Fibroblast of lung (primary cell): Measurements from ENCODE around the gene PLTP. TPM values are rescaled to one million over a fixed set of nuclear protein-coding genes. Genes with fewer than 3 reads are reported as not detected.

Experiments
- DNase-seq, 2 donors: peaks; one replicate each; pipeline versions ENCODE4 v3.0.0 to v3.0.0-alpha.2; 2010; ENCODE audit warnings: low read depth in 2 of 2
- H2AFZ ChIP-seq: 2 replicates; pipeline ENCODE4 v1.5.1; 2012; ENCODE audit warnings: low read length, control low read depth, inconsistent platforms
- H3K27ac ChIP-seq: 2 replicates; pipeline ENCODE4 v1.5.1; 2011; ENCODE audit warnings: low read length, control low read depth; ENCODE audit not compliant: insufficient read depth
- H3K27me3 ChIP-seq: 2 replicates; pipeline ENCODE4 v1.5.1; 2011; ENCODE audit warnings: mild to moderate bottlenecking, low read length; ENCODE audit not compliant: control insufficient read depth, insufficient read depth
- H3K36me3 ChIP-seq: 2 replicates; pipeline ENCODE4 v1.5.1; 2011; ENCODE audit warnings: low read length; ENCODE audit not compliant: control insufficient read depth, insufficient read depth
- H3K4me1 ChIP-seq: 2 replicates; pipeline ENCODE4 v1.5.1; 2011; ENCODE audit warnings: low read length; ENCODE audit not compliant: control insufficient read depth, insufficient read depth; ENCODE audit errors: extremely low read depth
- H3K4me2 ChIP-seq: 2 replicates; pipeline ENCODE4 v1.5.1; 2011; ENCODE audit warnings: low read length, control low read depth; ENCODE audit not compliant: insufficient read depth; ENCODE audit errors: extremely low read depth
- H3K4me3 ChIP-seq, 4 experiments: fragments of 200-600 bp in 1 of 4; sonication (generic) in 1 of 4; replicated peaks in 1 of 4; 2 replicates each; pipeline ENCODE4 v1.5.1; 2011 to 2016; ENCODE audit warnings: low read length in 4 of 4, low read depth in 3 of 4, mild to moderate bottlenecking in 3 of 4, control low read depth in 2 of 4, inconsistent platforms in 1 of 4, mixed read lengths in 1 of 4; ENCODE audit not compliant: insufficient read depth in 1 of 4; ENCODE audit errors: control extremely low read depth in 1 of 4
- H3K79me2 ChIP-seq: 2 replicates; pipeline ENCODE4 v1.5.1; 2012; ENCODE audit warnings: mild to moderate bottlenecking, low read length, inconsistent platforms; ENCODE audit not compliant: control insufficient read depth, insufficient read depth
- H3K9ac ChIP-seq: 2 replicates; pipeline ENCODE4 v1.5.1; 2011; ENCODE audit warnings: mild to moderate bottlenecking, low read length, control low read depth; ENCODE audit not compliant: insufficient read depth
- H3K9me3 ChIP-seq: 2 replicates; pipeline ENCODE4 v1.5.1; 2012; ENCODE audit warnings: low read depth, low read length; ENCODE audit not compliant: control insufficient read depth, insufficient read depth
- H4K20me1 ChIP-seq: 2 replicates; pipeline ENCODE4 v1.5.1; 2011; ENCODE audit warnings: low read length; ENCODE audit not compliant: control insufficient read depth, insufficient read depth; ENCODE audit errors: extremely low read depth
- EZH2 ChIP-seq: IDR thresholded peaks from 2 replicates; pipeline ENCODE4 v1.5.1; 2012; ENCODE audit warnings: low read length, control low read depth, mild to moderate bottlenecking; ENCODE audit errors: missing control alignments
- polyA plus RNA-seq, 2 donors: library from polyadenylated mRNA; depleted of rRNA in 1 of 2; stranded (reverse) in 1 of 2; unstranded in 1 of 2; fragments of >200 nt; gene quantifications; 2 replicates each; pipeline ENCODE4 v1.2.1, GENCODE V29; 2011 to 2012; ENCODE audit warnings: missing spikeins in 1 of 2
- total RNA-seq: library from RNA; depleted of rRNA; stranded (reverse); fragments of >200 nt; gene quantifications from 2 replicates; pipeline ENCODE4 v1.2.1, GENCODE V29; 2014
- TF ChIP-seq, protein P1 (sequence below), 2 donors: IDR thresholded peaks in 1 of 2; conservative IDR thresholded peaks in 1 of 2; 1 replicate in 1 of 2; 2 replicates in 1 of 2; pipeline ENCODE4 v1.5.1; 2011 to 2012; ENCODE audit warnings: low read length in 2 of 2, control low read depth in 1 of 2, inconsistent platforms in 1 of 2, low read depth in 1 of 2, mild to moderate bottlenecking in 1 of 2

PLTP gene
- total and polyA plus RNA-seq, 2 donors (not counting 1 experiment from before 2014, with no cell fraction given) = 63.1 to 110 TPM

DNA sequence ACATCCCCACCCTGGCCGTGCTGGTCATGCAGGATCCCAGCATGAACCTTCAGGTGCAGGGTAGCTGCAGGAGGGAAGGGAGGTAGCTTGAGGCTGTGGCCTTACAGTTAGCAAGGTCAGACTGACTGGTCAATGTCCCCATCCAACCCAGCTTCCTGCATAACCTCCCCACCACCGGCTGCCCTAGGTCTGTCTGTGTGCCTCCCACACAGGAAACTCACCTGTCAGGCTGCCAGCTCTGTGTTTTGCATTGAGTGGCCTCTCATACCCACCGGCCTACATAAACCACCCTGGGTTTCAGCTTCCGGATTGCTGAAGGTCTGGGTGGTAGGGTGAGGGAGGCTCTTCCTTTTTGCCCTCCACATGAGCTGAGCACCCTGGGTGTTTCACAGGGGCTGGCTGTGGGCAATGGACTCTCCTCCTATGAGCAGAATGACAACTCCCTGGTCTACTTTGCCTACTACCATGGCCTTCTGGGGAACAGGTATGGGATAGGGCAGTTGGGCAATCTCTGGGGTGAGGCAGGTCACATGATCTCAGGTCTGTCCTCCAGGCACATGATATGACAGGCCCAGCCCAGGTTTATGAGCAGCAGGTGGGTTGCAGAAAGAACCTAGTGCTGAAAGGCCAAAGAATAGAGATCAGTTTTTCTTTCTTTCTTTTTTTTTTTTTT is 19.0 kb downstream of the PLTP start:
- DNase-seq = no peak
- Histone ChIP-seq H3K79me2 (peaks cover 11% of the 10 kb centered on the region), H3K36me3 (peaks cover 25% of the 10 kb centered on the region), H3K9me3 (no peaks in the 10 kb centered on the region), H3K4me1 (peaks cover 8% of the 10 kb centered on the region), H3K27me3 (no peaks in the 10 kb centered on the region), H3K4me2 (peak overlapping the region; percentile 13), H2AFZ (no peak overlapping the region), H3K4me3 (peak overlapping the region in 2 of 4 experiments; percentile 77 to 91), H3K27ac (peak overlapping the region; percentile 10), H4K20me1 (no peaks in the 10 kb centered on the region), H3K9ac (no peak overlapping the region)
- TF ChIP-seq EZH2 = no peak
- TF ChIP-seq, protein P1, sequence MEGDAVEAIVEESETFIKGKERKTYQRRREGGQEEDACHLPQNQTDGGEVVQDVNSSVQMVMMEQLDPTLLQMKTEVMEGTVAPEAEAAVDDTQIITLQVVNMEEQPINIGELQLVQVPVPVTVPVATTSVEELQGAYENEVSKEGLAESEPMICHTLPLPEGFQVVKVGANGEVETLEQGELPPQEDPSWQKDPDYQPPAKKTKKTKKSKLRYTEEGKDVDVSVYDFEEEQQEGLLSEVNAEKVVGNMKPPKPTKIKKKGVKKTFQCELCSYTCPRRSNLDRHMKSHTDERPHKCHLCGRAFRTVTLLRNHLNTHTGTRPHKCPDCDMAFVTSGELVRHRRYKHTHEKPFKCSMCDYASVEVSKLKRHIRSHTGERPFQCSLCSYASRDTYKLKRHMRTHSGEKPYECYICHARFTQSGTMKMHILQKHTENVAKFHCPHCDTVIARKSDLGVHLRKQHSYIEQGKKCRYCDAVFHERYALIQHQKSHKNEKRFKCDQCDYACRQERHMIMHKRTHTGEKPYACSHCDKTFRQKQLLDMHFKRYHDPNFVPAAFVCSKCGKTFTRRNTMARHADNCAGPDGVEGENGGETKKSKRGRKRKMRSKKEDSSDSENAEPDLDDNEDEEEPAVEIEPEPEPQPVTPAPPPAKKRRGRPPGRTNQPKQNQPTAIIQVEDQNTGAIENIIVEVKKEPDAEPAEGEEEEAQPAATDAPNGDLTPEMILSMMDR (conservative IDR thresholded peaks at IDR 0.05 in 1 of 2, IDR thresholded peaks at IDR 0.05 in 1 of 2; ENCODE audit: low read depth in 1 of 2, low read length in 2 of 2) = no peak

DNA sequence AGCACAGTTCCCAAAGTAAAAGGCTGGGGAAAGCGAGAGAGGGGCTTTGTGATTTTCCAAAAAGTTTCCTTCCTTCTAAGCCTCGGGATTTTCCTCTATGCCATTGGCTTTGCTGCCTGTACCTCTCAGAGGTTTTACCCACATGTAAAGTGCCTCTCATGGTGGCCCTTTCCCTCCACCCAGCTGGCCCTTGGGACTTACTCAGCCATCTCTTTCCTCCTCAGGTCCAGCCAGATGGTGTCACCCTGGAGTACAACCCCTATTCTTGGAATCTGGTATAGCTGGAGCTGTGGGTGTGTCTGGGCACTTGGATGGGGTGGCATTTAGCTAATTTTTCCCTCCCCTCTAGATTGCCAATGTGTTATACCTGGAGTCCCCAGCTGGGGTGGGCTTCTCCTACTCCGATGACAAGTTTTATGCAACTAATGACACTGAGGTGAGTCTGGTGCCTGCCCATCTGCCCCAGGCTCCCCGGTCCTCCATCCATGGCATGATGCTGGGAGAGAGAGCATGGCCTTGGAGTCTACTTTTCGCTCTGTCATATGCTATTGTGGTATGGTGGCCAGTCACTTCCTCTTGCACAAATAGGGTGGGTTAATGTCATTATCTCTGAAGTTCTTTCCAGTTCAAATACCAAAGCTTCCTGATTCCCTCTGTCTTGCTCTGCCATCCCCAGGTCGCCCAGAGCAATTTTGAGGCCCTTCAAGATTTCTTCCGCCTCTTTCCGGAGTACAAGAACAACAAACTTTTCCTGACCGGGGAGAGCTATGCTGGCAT is 19.7 kb downstream of the PLTP start:
- no peak overlapping the region for H3K27ac ChIP-seq
- H3K4me2 ChIP-seq = peak overlapping the region; percentile 74
- peaks cover 22% of the 10 kb centered on the region for H3K36me3 ChIP-seq
- no peaks in the 10 kb centered on the region for H3K27me3 ChIP-seq
- no peak overlapping the region for H2AFZ ChIP-seq
- peaks cover 8% of the 10 kb centered on the region for H3K4me1 ChIP-seq
- DNase-seq = peak in 1 of 2 donors; percentile 57
- H3K9ac ChIP-seq = peak overlapping the region; percentile 76
- H4K20me1 ChIP-seq = no peaks in the 10 kb centered on the region
- no peak for TF ChIP-seq EZH2
- TF ChIP-seq, protein P1 (conservative IDR thresholded peaks at IDR 0.05 in 1 of 2, IDR thresholded peaks at IDR 0.05 in 1 of 2; ENCODE audit: low read depth in 1 of 2, low read length in 2 of 2) = peak in 1 of 2 donors; percentile 28
- H3K79me2 ChIP-seq = peaks cover 11% of the 10 kb centered on the region
- H3K4me3 ChIP-seq = peak overlapping the region; percentile 77 to 97 (median 84)
- H3K9me3 ChIP-seq = no peaks in the 10 kb centered on the region
